Measurements from ENCODE around the gene C1QL1. TPM values are rescaled to one million over a fixed set of nuclear protein-coding genes. Genes with fewer than 3 reads are reported as not detected.

The C1QL1 gene
- total and polyA plus RNA-seq, 7 experiments from 2014 or later, result 0.29 TPM; not detected in 6

DNA sequence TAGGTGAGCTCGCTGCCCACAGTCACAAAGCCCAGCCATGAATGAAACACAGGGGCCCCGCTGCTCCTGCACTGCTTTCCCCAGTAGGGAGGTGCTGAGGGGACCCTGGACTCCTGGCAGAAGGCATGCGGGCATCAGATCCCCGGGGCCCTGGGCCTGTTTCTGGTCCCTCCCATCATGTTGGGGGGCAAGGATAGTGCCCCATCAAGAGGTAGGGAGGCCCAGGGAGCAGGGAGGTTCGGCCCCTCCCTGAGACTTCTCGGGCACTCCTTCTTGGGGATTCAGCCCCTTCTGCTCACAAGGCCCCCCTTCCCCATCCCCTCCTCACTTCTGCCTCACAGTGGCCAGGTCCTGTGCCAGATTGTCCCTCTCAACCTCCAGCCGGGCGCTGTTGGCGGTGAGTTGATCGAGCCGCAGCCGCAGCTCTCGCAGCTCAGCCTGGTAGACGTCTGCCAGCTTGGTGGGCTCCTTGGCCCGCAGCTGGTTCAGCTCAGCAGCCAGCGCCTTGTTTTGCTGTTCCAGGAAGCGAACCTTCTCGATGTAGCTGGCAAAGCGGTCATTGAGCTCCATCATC is 53.3 kb downstream of the C1QL1 start:
- Mint-ChIP-seq H3K27me3 (peaks cover 13 to 50% (median 19%) of the 10 kb centered on the region in 5 donors), H3K27ac (no peak overlapping the region), H3K36me3 (no peaks in the 10 kb centered on the region), H3K4me1 (peaks cover 6 to 16% (median 10%) of the 10 kb centered on the region in 7 donors), H3K4me3 (no peak overlapping the region), H3K9me3 (peaks cover 0 to 1% (median 0%) of the 10 kb centered on the region in 11 donors)
- intact Hi-C loops (cut with micrococcal nuclease), result no loop called here
- Histone ChIP-seq H3K36me3 (ENCODE audit: control insufficient read depth in 2 of 3, insufficient read depth in 3 of 3, low read length in 3 of 3) (no peaks in the 10 kb centered on the region), H3K27ac (ENCODE audit: low read depth, low read length) (no peak overlapping the region), H3K4me1 (ENCODE audit: control insufficient read depth in 2 of 2, insufficient read depth in 2 of 2, low read length in 2 of 2) (peaks cover 0 to 5% of the 10 kb centered on the region in 2 donors), H3K27me3 (ENCODE audit: control insufficient read depth in 2 of 2, insufficient read depth in 2 of 2, low read length in 2 of 2) (no peaks in the 10 kb centered on the region), H3K4me3 (ENCODE audit: low read length) (no peak overlapping the region), H3K9me3 (ENCODE audit: control insufficient read depth in 2 of 3, low read length in 3 of 3) (no peaks in the 10 kb centered on the region)
- DNase-seq, result no peak
- CTCF ChIA-PET, result no interaction called here
- POLR2A ChIA-PET, result no interaction called here
- ATAC-seq, result no peak

DNA sequence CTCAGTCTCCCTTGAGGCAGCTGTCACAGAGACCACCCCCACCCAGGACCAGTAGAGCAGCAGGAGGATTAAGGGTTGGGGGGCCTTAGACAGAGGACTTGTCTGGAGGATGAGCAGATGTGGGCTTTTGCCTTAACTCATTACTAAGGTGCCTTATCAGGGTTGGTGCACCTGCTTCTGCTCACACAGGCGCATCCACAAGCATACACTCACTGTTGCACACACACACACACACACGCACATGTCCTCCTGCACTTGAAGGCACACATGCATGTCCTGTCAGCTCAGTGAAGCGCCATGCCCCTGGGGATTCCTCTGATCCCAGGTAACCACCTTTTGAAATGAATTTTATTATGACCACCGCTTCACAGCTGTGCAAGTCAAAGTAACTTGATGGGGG is 54.0 kb downstream of the C1QL1 start:
- H3K4me3 ChIP-seq (ENCODE audit: low read length), result no peak overlapping the region
- DNase-seq (no peak), ATAC-seq (no peak)
- CTCF ChIA-PET, result interaction anchor here (0.5 kb wide), 1 partner anchor 277 kb away, joined by 3 read pairs; no protein-coding TSS in a partner anchor
- H3K27me3 ChIP-seq (ENCODE audit: control insufficient read depth in 2 of 2, insufficient read depth in 2 of 2, low read length in 2 of 2), result no peaks in the 10 kb centered on the region
- no peaks in the 10 kb centered on the region for H3K36me3 Mint-ChIP-seq
- H3K9me3 Mint-ChIP-seq, result peaks cover 0 to 1% (median 0%) of the 10 kb centered on the region in 11 donors
- no peak overlapping the region for H3K27ac ChIP-seq (ENCODE audit: low read depth, low read length)
- no peaks in the 10 kb centered on the region for H3K9me3 ChIP-seq (ENCODE audit: control insufficient read depth in 2 of 3, low read length in 3 of 3)
- H3K4me1 ChIP-seq (ENCODE audit: control insufficient read depth in 2 of 2, insufficient read depth in 2 of 2, low read length in 2 of 2), result peaks cover 0 to 5% of the 10 kb centered on the region in 2 donors
- H3K27ac Mint-ChIP-seq, result no peak overlapping the region
- H3K4me1 Mint-ChIP-seq, result peaks cover 6 to 16% (median 10%) of the 10 kb centered on the region in 7 donors
- H3K36me3 ChIP-seq (ENCODE audit: control insufficient read depth in 2 of 3, insufficient read depth in 3 of 3, low read length in 3 of 3), result no peaks in the 10 kb centered on the region
- H3K27me3 Mint-ChIP-seq, result peaks cover 13 to 48% (median 19%) of the 10 kb centered on the region in 5 donors
- intact Hi-C loops (cut with micrococcal nuclease), result no loop called here
- no peak overlapping the region for H3K4me3 Mint-ChIP-seq
- POLR2A ChIA-PET, result no interaction called here

DNA sequence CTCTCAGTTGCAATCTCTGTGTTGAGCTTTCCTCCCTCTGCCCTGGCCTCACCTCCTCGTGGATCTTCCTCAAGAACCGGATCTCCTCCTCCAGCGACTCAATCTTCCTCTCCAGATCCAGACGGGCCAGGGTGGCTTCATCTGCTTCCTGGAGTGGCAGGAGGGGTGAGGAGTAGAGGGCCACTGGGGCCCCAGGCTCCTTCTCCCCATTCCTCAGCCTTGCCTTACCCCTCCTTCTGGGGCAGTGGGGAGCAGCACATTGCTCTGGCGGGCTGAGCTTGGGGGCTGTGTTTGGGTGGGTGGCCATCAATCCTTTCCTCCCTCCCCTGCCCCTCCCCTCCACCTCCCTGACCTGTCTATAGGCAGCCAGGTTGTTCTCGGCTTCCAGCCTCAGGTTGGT is 54.4 kb downstream of the C1QL1 start:
- peaks cover 0 to 1% (median 0%) of the 10 kb centered on the region in 11 donors for H3K9me3 Mint-ChIP-seq
- no peak overlapping the region for H3K27ac Mint-ChIP-seq
- Histone ChIP-seq H3K4me3 (ENCODE audit: low read length) (no peak overlapping the region), H3K36me3 (ENCODE audit: control insufficient read depth in 2 of 3, insufficient read depth in 3 of 3, low read length in 3 of 3) (no peaks in the 10 kb centered on the region), H3K27me3 (ENCODE audit: control insufficient read depth in 2 of 2, insufficient read depth in 2 of 2, low read length in 2 of 2) (no peaks in the 10 kb centered on the region), H3K4me1 (ENCODE audit: control insufficient read depth in 2 of 2, insufficient read depth in 2 of 2, low read length in 2 of 2) (peaks cover 0 to 5% of the 10 kb centered on the region in 2 donors), H3K27ac (ENCODE audit: low read depth, low read length) (no peak overlapping the region), H3K9me3 (ENCODE audit: control insufficient read depth in 2 of 3, low read length in 3 of 3) (no peaks in the 10 kb centered on the region)
- H3K36me3 Mint-ChIP-seq, result no peaks in the 10 kb centered on the region
- CTCF ChIA-PET, result interaction anchor here (0.5 to 1.0 kb wide), 2 partner anchors 107 to 278 kb away, joined by 3 read pairs; no protein-coding TSS in a partner anchor
- ATAC-seq (no peak), DNase-seq (no peak)
- intact Hi-C loops (cut with micrococcal nuclease), result no loop called here
- POLR2A ChIA-PET, result no interaction called here
- peaks cover 6 to 16% (median 10%) of the 10 kb centered on the region in 7 donors for H3K4me1 Mint-ChIP-seq
- H3K27me3 Mint-ChIP-seq, result peaks cover 13 to 45% (median 19%) of the 10 kb centered on the region in 5 donors
- H3K4me3 Mint-ChIP-seq, result peak overlapping the region in 2 of 10 donors; percentile 3 to 19

DNA sequence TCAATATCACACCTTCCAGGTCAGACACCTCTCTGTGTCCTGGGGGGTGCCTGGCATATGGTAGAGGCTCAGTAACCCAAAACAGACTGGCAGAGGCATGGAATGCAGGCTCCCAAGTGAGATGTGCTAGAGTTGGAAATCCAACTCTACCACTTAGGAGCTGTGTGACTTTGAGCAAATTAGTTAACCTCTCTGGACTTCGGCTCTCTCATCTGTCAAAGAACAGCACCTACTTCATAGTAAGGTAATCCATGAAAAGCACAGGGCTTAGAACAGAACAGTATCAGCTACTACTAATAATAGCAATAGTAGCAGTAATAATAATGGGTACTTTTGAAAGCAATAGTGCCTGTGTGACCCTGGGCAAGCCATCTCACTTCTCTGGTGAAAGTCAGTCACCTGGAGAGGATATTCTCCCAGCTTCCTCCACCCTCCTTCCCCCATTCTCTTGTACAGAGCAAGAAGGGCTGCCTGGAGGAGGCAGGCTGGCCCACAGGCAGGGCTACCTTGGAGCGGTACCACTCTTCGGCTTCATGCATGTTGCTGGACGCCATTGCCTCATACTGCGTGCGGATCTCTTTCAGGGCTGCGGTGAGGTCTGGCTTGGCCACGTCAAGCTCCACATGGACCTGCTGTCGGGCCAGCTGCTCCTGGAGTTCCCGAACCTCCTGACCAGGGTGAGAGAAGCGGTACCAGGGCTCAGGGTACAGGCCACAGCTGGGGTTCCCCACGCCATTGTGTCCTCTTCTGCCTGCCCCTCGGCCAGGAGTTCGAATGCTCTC is 55.1 kb downstream of the C1QL1 start:
- no peaks in the 10 kb centered on the region for H3K36me3 ChIP-seq (ENCODE audit: control insufficient read depth in 2 of 3, insufficient read depth in 3 of 3, low read length in 3 of 3)
- Mint-ChIP-seq H3K36me3 (no peaks in the 10 kb centered on the region), H3K27me3 (peaks cover 13 to 40% (median 19%) of the 10 kb centered on the region in 5 donors), H3K4me1 (peaks cover 6 to 16% (median 10%) of the 10 kb centered on the region in 7 donors), H3K4me3 (peak overlapping the region in 7 of 10 donors; percentile 3 to 80 (median 48)), H3K27ac (no peak overlapping the region), H3K9me3 (peaks cover 0 to 1% (median 0%) of the 10 kb centered on the region in 11 donors)
- ChIA-PET CTCF (interaction anchor here (1.0 kb wide), 1 partner anchor 108 kb away, joined by 3 read pairs; no protein-coding TSS in a partner anchor), POLR2A (no interaction called here)
- ATAC-seq (no peak), DNase-seq (no peak)
- no peaks in the 10 kb centered on the region for H3K9me3 ChIP-seq (ENCODE audit: control insufficient read depth in 2 of 3, low read length in 3 of 3)
- peaks cover 0 to 5% of the 10 kb centered on the region in 2 donors for H3K4me1 ChIP-seq (ENCODE audit: control insufficient read depth in 2 of 2, insufficient read depth in 2 of 2, low read length in 2 of 2)
- no peak overlapping the region for H3K27ac ChIP-seq (ENCODE audit: low read depth, low read length)
- no peak overlapping the region for H3K4me3 ChIP-seq (ENCODE audit: low read length)
- intact Hi-C loops (cut with micrococcal nuclease), result no loop called here
- no peaks in the 10 kb centered on the region for H3K27me3 ChIP-seq (ENCODE audit: control insufficient read depth in 2 of 2, insufficient read depth in 2 of 2, low read length in 2 of 2)

DNA sequence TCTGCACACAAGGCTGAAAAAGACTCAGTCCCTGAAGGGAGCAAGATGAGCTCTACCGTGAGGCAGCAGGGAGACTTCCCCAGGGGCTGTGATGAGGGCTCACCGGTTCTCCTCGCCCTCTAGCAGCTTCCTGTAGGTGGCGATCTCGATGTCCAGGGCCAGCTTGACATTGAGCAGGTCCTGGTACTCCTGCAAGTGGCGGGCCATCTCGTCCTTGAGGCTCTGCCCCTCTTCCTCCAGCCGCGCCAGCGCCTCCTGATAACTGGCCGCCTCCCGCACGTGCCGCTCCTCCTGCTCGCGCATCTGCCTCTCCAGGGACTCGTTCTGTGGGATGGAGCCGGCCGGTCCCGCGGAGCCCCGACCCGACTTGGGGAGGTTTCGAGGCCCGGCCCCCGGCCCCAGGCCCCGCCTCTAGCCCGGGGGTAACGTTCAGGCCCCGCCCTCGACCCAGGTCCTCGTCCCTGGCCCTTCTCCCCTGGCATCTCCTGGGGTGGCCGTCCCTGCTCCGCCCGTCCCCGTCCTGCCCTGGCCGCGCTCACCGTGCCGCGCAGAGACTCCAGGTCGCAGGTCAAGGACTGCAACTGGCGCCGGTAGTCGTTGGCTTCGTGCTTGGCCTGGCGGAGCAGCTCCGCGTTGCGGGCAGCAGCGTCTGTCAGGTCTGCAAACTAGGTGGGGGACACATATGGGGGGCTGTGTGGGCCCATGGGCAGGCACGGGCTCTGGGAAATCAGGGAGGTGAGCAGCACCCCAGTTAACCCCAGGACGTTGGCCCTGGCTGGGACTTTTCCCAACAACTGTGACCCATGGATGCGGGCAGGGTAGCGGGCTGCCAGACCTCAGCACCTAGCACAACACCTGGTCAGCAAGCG is 56.7 kb downstream of the C1QL1 start:
- Mint-ChIP-seq H3K4me1 (peaks cover 6 to 16% (median 10%) of the 10 kb centered on the region in 7 donors), H3K27me3 (peaks cover 13 to 39% (median 19%) of the 10 kb centered on the region in 5 donors), H3K36me3 (no peaks in the 10 kb centered on the region), H3K4me3 (peak overlapping the region; percentile 17 to 72 (median 58)), H3K27ac (peak overlapping the region in 1 of 9 donors; percentile 65), H3K9me3 (peaks cover 0 to 1% (median 0%) of the 10 kb centered on the region in 11 donors)
- POLR2A ChIA-PET, result interaction anchor here (0.6 kb wide), 2 partner anchors 47 to 250 kb away, joined by 3 read pairs; partner anchors contain the start of gene HEXIM2
- CTCF ChIA-PET, result interaction anchor here (0.6 to 1.4 kb wide), 4 partner anchors 12 to 224 kb away, joined by 3 to 4 read pairs (median 3); partner anchors contain the start of gene ACBD4
- Histone ChIP-seq H3K27ac (ENCODE audit: low read depth, low read length) (no peak overlapping the region), H3K4me1 (ENCODE audit: control insufficient read depth in 2 of 2, insufficient read depth in 2 of 2, low read length in 2 of 2) (peaks cover 0 to 5% of the 10 kb centered on the region in 2 donors), H3K36me3 (ENCODE audit: control insufficient read depth in 2 of 3, insufficient read depth in 3 of 3, low read length in 3 of 3) (no peaks in the 10 kb centered on the region), H3K9me3 (ENCODE audit: control insufficient read depth in 2 of 3, low read length in 3 of 3) (no peaks in the 10 kb centered on the region), H3K27me3 (ENCODE audit: control insufficient read depth in 2 of 2, insufficient read depth in 2 of 2, low read length in 2 of 2) (no peaks in the 10 kb centered on the region), H3K4me3 (ENCODE audit: low read length) (peak overlapping the region; percentile 24)
- peak; percentile 83 for ATAC-seq
- peak in 8 of 9 donors; percentile 22 to 50 (median 37) for DNase-seq
- intact Hi-C loops (cut with micrococcal nuclease), result loop anchor here in 1 of 2 donors (1.0 kb wide), 1 partner anchor 111 kb away; no protein-coding TSS in a partner anchor

Data from naive thymus-derived CD4-positive, alpha-beta T cell (primary cell).